Endodermal cell (in vitro differentiated cells): Measurements from ENCODE around the gene PARVB. TPM values are rescaled to one million over a fixed set of nuclear protein-coding genes. Genes with fewer than 3 reads are reported as not detected.

ENCODE experiments used
- DNase-seq: peaks from one replicate; pipeline ENCODE4 v3.0.0-alpha.2; 2017
- H3K27ac ChIP-seq: 2 replicates; pipeline ENCODE4 v1.5.1; 2013; ENCODE audit warnings: mild to moderate bottlenecking, low read depth, low read length, moderate library complexity
- H3K27me3 ChIP-seq: 2 replicates; pipeline ENCODE4 v1.6.1; 2013; ENCODE audit warnings: mild to moderate bottlenecking, low read length, moderate library complexity; ENCODE audit not compliant: insufficient read depth, control insufficient read depth, poor library complexity, severe bottlenecking
- H3K36me3 ChIP-seq: 2 replicates; pipeline ENCODE4 v1.7.0; 2013; ENCODE audit warnings: mild to moderate bottlenecking, low read length, moderate library complexity; ENCODE audit not compliant: control insufficient read depth, insufficient read depth
- H3K4me1 ChIP-seq: one replicate; pipeline ENCODE4 v1.7.0; 2013; ENCODE audit warnings: low read length; ENCODE audit not compliant: control insufficient read depth, insufficient read depth
- H3K4me3 ChIP-seq: 2 replicates; pipeline ENCODE4 v1.5.1; 2013; ENCODE audit warnings: mild to moderate bottlenecking, low read length, moderate library complexity
- H3K9ac ChIP-seq: 2 replicates; pipeline ENCODE4 v1.6.1; 2013; ENCODE audit warnings: mild to moderate bottlenecking, low read length, moderate library complexity; ENCODE audit not compliant: poor library complexity, severe bottlenecking; ENCODE audit errors: extremely low read depth
- H3K9me3 ChIP-seq: 2 replicates; pipeline ENCODE4 v1.6.1; 2013; ENCODE audit warnings: mild to moderate bottlenecking, low read length, moderate library complexity; ENCODE audit not compliant: control insufficient read depth
- H3K27ac Mint-ChIP-seq: 2 replicates; pipeline ENCODE4 v1.8.0; 2020; ENCODE audit warnings: mixed read lengths
- H3K27me3 Mint-ChIP-seq: 2 replicates; pipeline ENCODE4 v1.8.0; 2021; ENCODE audit warnings: mild to moderate bottlenecking, mixed read lengths; ENCODE audit not compliant: insufficient read depth
- H3K36me3 Mint-ChIP-seq: 2 replicates; pipeline ENCODE4 v1.8.0; 2020; ENCODE audit warnings: low read depth, mixed read lengths
- H3K4me1 Mint-ChIP-seq: 2 replicates; pipeline ENCODE4 v1.8.0; 2020; ENCODE audit warnings: mixed read lengths
- H3K4me3 Mint-ChIP-seq: 2 replicates; pipeline ENCODE4 v1.8.0; 2020; ENCODE audit warnings: mild to moderate bottlenecking, moderate library complexity, mixed read lengths
- H3K9me3 Mint-ChIP-seq: 2 replicates; pipeline ENCODE4 v1.8.0; 2020; ENCODE audit warnings: mild to moderate bottlenecking, mixed read lengths
- CTCF ChIP-seq: fragments of 200-600 bp; sonication (generic); conservative IDR thresholded peaks from 2 replicates; pipeline ENCODE4 v1.5.0; 2021; ENCODE audit warnings: antibody characterized with exemption, mild to moderate bottlenecking
- WGBS, 2 experiments: methylation state at CpG; one replicate each; pipeline versions ENCODE4 v1.1.5 to v1.1.7; 2013; ENCODE audit warnings: missing lambda C conversion rate in 2 of 2, mixed read lengths in 1 of 2; ENCODE audit not compliant: insufficient coverage in 1 of 2, insufficient read length in 1 of 2; 5-methylcytosine and 5-hydroxymethylcytosine counted together
- total RNA-seq, 2 donors: library from RNA; stranded (reverse); fragmentation: NEBNext Ultra II Directional in 1 of 2; extraction: Animal tissue kit (Norgen Biotek cat#: 25700) in 1 of 2; gene quantifications; 2 replicates in 1 of 2; 3 replicates in 1 of 2; pipeline ENCODE4 v1.2.1, GENCODE V29; 2021

The PARVB gene
- total RNA-seq, 2 donors from 2014 or later = 29.6 to 32.3 TPM

- Mint-ChIP-seq H3K4me1 (no peaks in the 10 kb centered on the region), H3K36me3 (peaks cover 61% of the 10 kb centered on the region), H3K27ac (no peak overlapping the region), H3K27me3 (no peaks in the 10 kb centered on the region), H3K4me3 (no peak overlapping the region), H3K9me3 (no peaks in the 10 kb centered on the region)
- H3K27me3 ChIP-seq = no peaks in the 10 kb centered on the region
- whole genome bisulfite sequencing, 2 experiments = 96 to 97% methylated on average over 14 to 17 of the region's 17 CpGs
- H3K36me3 ChIP-seq = peaks cover 83% of the 10 kb centered on the region
- no peak overlapping the region for H3K27ac ChIP-seq
- H3K9me3 ChIP-seq = no peaks in the 10 kb centered on the region
- no peak overlapping the region for H3K4me3 ChIP-seq
- TF ChIP-seq CTCF = no peak
- DNase-seq = no peak
- no peak overlapping the region for H3K9ac ChIP-seq
- no peaks in the 10 kb centered on the region for H3K4me1 ChIP-seq
Measured at GRCh38 chr22:43980996-43981395, 43.1 kb upstream of the PARVB start.

GRCh38 chr22:43983808-43984207 is 40.3 kb upstream of the PARVB start:
- H3K36me3 ChIP-seq = peaks cover 76% of the 10 kb centered on the region

GRCh38 chr22:43985532-43985931 is 38.6 kb upstream of the PARVB start:
- no peak overlapping the region for H3K4me3 ChIP-seq
- WGBS, 2 experiments = 86 to 87% methylated on average over 8 to 11 of the region's 12 CpGs
- H3K27me3 ChIP-seq = no peaks in the 10 kb centered on the region
- H3K9me3 ChIP-seq = no peaks in the 10 kb centered on the region
- no peak overlapping the region for H3K9ac ChIP-seq
- peaks cover 53% of the 10 kb centered on the region for H3K36me3 Mint-ChIP-seq
- H3K27me3 Mint-ChIP-seq = no peaks in the 10 kb centered on the region
- H3K4me1 ChIP-seq = no peaks in the 10 kb centered on the region
- TF ChIP-seq CTCF = no peak
- no peak overlapping the region for H3K4me3 Mint-ChIP-seq
- no peak overlapping the region for H3K27ac ChIP-seq
- no peak for DNase-seq
- peaks cover 3% of the 10 kb centered on the region for H3K4me1 Mint-ChIP-seq
- peaks cover 80% of the 10 kb centered on the region for H3K36me3 ChIP-seq
- no peak overlapping the region for H3K27ac Mint-ChIP-seq
- no peaks in the 10 kb centered on the region for H3K9me3 Mint-ChIP-seq

More at GRCh38 chr22:43983808-43984207, 40.3 kb upstream of the PARVB start:
- DNase-seq = no peak
- Mint-ChIP-seq H3K4me1 (peaks cover 3% of the 10 kb centered on the region), H3K4me3 (no peak overlapping the region), H3K36me3 (peaks cover 51% of the 10 kb centered on the region), H3K9me3 (no peaks in the 10 kb centered on the region), H3K27ac (no peak overlapping the region), H3K27me3 (no peaks in the 10 kb centered on the region)
- Histone ChIP-seq H3K27me3 (no peaks in the 10 kb centered on the region), H3K27ac (no peak overlapping the region), H3K4me3 (no peak overlapping the region), H3K9ac (no peak overlapping the region), H3K4me1 (no peaks in the 10 kb centered on the region), H3K9me3 (no peaks in the 10 kb centered on the region)
- TF ChIP-seq CTCF = no peak
- WGBS, 2 experiments = 96 to 97% methylated on average over 16 of the region's 16 CpGs
